Measurements from ENCODE around the gene MYO1C.

DNA sequence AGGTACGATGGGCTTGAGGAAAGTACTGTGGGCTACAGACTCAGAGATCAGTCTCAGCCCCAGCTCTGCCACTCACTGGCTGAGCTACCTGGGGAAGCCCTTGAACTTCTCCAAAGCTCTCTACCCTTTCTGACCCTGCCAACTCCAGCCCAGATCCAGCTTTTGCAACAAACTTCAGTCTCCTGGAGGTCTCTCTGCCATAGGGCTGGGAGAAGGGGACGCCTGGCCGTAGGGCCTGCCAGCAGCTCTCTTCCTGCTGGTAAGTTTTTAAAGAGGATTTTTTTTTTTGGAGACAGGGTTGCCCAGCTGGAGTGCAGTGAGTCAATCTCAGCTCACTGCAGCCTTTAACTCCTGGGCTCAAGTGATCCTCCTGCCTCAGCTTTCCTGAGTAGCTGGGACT lies 12.4 kb upstream of the MYO1C start:
- no peak for TF ChIP-seq SIN3A (IDR thresholded peaks at IDR 0.05; ENCODE audit: borderline replicate concordance, insufficient read depth, low read depth, low read length)
- TF ChIP-seq, protein P1, sequence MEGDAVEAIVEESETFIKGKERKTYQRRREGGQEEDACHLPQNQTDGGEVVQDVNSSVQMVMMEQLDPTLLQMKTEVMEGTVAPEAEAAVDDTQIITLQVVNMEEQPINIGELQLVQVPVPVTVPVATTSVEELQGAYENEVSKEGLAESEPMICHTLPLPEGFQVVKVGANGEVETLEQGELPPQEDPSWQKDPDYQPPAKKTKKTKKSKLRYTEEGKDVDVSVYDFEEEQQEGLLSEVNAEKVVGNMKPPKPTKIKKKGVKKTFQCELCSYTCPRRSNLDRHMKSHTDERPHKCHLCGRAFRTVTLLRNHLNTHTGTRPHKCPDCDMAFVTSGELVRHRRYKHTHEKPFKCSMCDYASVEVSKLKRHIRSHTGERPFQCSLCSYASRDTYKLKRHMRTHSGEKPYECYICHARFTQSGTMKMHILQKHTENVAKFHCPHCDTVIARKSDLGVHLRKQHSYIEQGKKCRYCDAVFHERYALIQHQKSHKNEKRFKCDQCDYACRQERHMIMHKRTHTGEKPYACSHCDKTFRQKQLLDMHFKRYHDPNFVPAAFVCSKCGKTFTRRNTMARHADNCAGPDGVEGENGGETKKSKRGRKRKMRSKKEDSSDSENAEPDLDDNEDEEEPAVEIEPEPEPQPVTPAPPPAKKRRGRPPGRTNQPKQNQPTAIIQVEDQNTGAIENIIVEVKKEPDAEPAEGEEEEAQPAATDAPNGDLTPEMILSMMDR (IDR thresholded peaks at IDR 0.05) = no peak
- TF ChIP-seq POLR2AphosphoS5 (IDR thresholded peaks at IDR 0.05; ENCODE audit: low read depth, low read length) = no peak
- TF ChIP-seq REST (IDR thresholded peaks at IDR 0.05; ENCODE audit: insufficient read depth in 1 of 2, low read depth in 2 of 2, low read length in 1 of 2) = no peak
